Body of pancreas (tissue), 4 donors: Measurements from ENCODE around the gene ST8SIA3.

Experiments used
- CTCF ChIP-seq, 7 experiments: fragments of 450-650 bp in 4 of 7; fragments of 200-600 bp in 3 of 7; sonication (generic) in 3 of 7; IDR thresholded peaks; one replicate each; pipeline ENCODE4 v1.5.1; 2016 to 2019; ENCODE audit warnings: antibody characterized with exemption in 7 of 7
- POLR2A ChIP-seq, 3 donors: fragments of 450-650 bp; IDR thresholded peaks; one replicate each; pipeline ENCODE4 v1.6.1; 2016; ENCODE audit warnings: antibody characterized with exemption in 3 of 3, mild to moderate bottlenecking in 2 of 3

- no peak for TF ChIP-seq CTCF (IDR thresholded peaks at IDR 0.05)
- no peak for TF ChIP-seq POLR2A (IDR thresholded peaks at IDR 0.05)
These were observed 7.1 kb downstream of the ST8SIA3 start for GRCh38 chr18:57359433-57359832.
